Cardiac muscle cell (in vitro differentiated cells and primary cell): ENCODE data around the gene CFAP58. TPM values are rescaled to one million over a fixed set of nuclear protein-coding genes. Genes with fewer than 3 reads are reported as not detected.

Experiments
- DNase-seq, 2 donors: peaks; one replicate each; pipeline versions ENCODE4 v3.0.0 to v3.0.0-alpha.2; 2010 to 2017; ENCODE audit warnings: low read depth in 1 of 2, low spot score in 1 of 2
- H3K27ac ChIP-seq: fragments of 200-600 bp; sonication (generic); 2 replicates; pipeline ENCODE4 v1.5.1; 2016
- H3K27me3 ChIP-seq: fragments of 200-600 bp; sonication (generic); 2 replicates; pipeline ENCODE4 v1.6.0; 2016; ENCODE audit warnings: control low read depth
- H3K36me3 ChIP-seq: fragments of 200-600 bp; sonication (generic); 2 replicates; pipeline ENCODE4 v1.5.1; 2016; ENCODE audit warnings: control low read depth
- H3K4me1 ChIP-seq: fragments of 200-600 bp; sonication (generic); 2 replicates; pipeline ENCODE4 v1.8.1; 2017; ENCODE audit warnings: low read depth, mild to moderate bottlenecking, mixed run types
- H3K4me3 ChIP-seq: fragments of 200-600 bp; sonication (generic); 2 replicates; pipeline ENCODE4 v1.5.1; 2016; ENCODE audit warnings: mild to moderate bottlenecking
- H3K9me3 ChIP-seq: fragments of 200-600 bp; sonication (generic); 2 replicates; pipeline ENCODE4 v1.5.1; 2017; ENCODE audit warnings: low read depth, mild to moderate bottlenecking, control low read depth
- CTCF ChIP-seq: IDR thresholded peaks from 2 replicates; pipeline ENCODE4 v1.5.1; 2012; ENCODE audit warnings: low read depth, mild to moderate bottlenecking, low read length
- polyA plus RNA-seq: library from polyadenylated mRNA; unstranded; fragments of >200 nt; fragmentation: Nextera tagmentation; extraction: Ambion mirVana; gene quantifications from 2 replicates; pipeline ENCODE4 v1.2.1, GENCODE V29; 2016
- total RNA-seq: library from RNA; depleted of rRNA; stranded (reverse); fragments of >200 nt; gene quantifications from 2 replicates; pipeline ENCODE4 v1.2.3, GENCODE V29; 2016

Gene CFAP58
- total and polyA plus RNA-seq, 2 experiments from 2014 or later, result 1.1 to 1.9 TPM

DNA sequence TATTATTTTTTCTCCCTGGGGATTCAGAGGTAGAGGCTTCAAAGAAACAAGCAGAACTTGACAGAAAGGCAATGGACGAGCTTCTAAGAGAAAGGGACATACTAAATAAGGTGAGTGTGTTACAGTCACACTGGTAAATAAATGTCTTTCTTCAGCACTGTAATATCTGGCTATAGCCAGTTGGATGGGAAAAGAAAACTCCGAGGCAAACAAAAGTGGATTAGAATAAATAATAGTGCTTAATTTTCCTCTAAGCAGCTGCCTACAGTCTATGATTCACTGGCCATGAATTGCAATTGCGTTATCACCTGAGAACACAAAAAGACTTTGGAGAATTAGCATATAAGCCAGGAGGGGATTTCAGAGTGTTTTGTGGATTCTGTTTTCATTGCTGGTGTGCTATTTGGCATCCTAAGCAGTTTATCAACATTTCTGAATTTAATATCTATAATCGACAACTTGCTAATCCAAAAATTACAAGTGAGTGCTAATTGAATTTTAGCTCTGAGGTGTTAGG is 23.2 kb downstream of the CFAP58 start:
- DNase-seq, result no peak
- Histone ChIP-seq H3K4me1 (no peaks in the 10 kb centered on the region), H3K36me3 (no peaks in the 10 kb centered on the region), H3K27me3 (no peaks in the 10 kb centered on the region), H3K9me3 (no peaks in the 10 kb centered on the region), H3K4me3 (no peak overlapping the region), H3K27ac (no peak overlapping the region)
- TF ChIP-seq CTCF, result no peak

DNA sequence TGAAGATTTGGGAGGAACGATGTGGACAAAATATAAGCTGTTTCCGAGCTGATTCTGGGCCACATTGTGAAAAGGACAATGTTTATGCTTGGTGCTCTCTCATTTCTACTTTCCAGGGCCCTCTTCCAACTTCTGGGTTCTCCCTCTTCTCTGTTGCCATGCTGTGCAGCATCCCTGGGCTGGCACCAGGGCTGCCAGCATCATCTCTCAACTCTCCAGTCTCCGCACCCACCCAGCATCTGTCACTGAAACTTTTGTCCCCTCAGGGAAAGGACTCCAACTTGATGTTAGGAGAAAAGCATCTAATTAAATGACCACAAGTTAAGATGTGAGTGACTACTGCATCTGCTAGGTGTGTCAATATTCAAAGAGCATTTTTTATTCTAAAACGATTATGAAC is 26.7 kb downstream of the CFAP58 start:
- TF ChIP-seq CTCF, result no peak
- H3K4me1 ChIP-seq, result no peaks in the 10 kb centered on the region
- no peak overlapping the region for H3K4me3 ChIP-seq
- H3K36me3 ChIP-seq, result no peaks in the 10 kb centered on the region
- H3K27ac ChIP-seq, result no peak overlapping the region
- DNase-seq, result no peak
- H3K27me3 ChIP-seq, result no peaks in the 10 kb centered on the region
- no peaks in the 10 kb centered on the region for H3K9me3 ChIP-seq

DNA sequence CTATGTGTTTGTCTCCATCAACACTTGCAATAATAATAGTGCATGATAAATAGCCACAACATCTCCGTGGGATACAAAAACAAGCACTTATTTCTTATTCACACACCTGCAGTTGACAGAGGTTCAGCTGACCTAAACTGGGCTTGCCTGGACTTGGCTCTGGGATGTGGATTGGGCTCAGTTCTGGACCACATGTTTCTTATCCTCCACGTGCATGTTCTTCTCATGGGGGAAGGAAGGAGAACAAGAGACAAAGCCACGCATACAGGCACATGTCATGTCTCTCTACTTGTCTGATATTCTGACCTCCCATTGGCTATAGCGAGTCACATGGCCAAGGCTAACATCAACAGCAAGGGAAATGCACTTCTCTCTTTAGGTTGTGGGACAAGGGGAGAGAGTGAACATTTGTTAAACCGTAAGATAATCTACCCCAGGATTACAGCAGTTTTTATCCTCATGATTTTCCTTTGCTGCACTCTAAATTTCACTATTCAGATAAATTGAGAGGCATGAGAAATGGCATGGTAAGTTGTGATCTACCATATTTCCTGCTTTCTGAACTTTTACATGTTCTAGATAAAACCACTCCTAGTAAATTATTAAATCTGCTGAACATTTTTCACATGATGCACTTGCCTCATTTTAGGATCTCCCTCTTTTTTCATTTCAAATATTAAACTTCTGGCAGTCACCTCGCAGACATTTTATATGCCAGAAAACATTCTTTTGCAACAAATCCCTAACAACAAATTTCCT is 33.7 kb downstream of the CFAP58 start:
- Histone ChIP-seq H3K4me1 (peaks cover 15% of the 10 kb centered on the region), H3K9me3 (no peaks in the 10 kb centered on the region), H3K4me3 (no peak overlapping the region), H3K27me3 (no peaks in the 10 kb centered on the region), H3K36me3 (no peaks in the 10 kb centered on the region), H3K27ac (no peak overlapping the region)
- no peak for DNase-seq
- TF ChIP-seq CTCF, result no peak

- DNase-seq, result no peak
- no peak for TF ChIP-seq CTCF
- Histone ChIP-seq H3K27ac (no peak overlapping the region), H3K27me3 (no peaks in the 10 kb centered on the region), H3K9me3 (no peaks in the 10 kb centered on the region), H3K4me3 (no peak overlapping the region), H3K36me3 (no peaks in the 10 kb centered on the region), H3K4me1 (peaks cover 15% of the 10 kb centered on the region)
These were observed 35.2 kb downstream of the CFAP58 start for GRCh38 chr10:104388830-104389229.

GRCh38 chr10:104391150-104391968 is 37.7 kb downstream of the CFAP58 start:
- Histone ChIP-seq H3K9me3 (no peaks in the 10 kb centered on the region), H3K36me3 (no peaks in the 10 kb centered on the region), H3K4me1 (peaks cover 15% of the 10 kb centered on the region), H3K27me3 (no peaks in the 10 kb centered on the region), H3K27ac (no peak overlapping the region), H3K4me3 (no peak overlapping the region)
- peak in 1 of 2 donors; percentile 4 for DNase-seq
- TF ChIP-seq CTCF, result no peak
